Fibroblast of pulmonary artery (primary cell): ENCODE results near the gene HEMK1.
A peak's percentile ranks its signal among the peaks of the same experiment; 100 is the strongest.

Experiments
- DNase-seq: peaks from one replicate; pipeline ENCODE4 v3.0.0-alpha.2; 2010; ENCODE audit warnings: low read depth
- H3K4me3 ChIP-seq: replicated peaks from 2 replicates; pipeline ENCODE4 v1.5.1; 2011; ENCODE audit warnings: low read depth, mild to moderate bottlenecking, control low read depth, low read length, moderate library complexity
- TF ChIP-seq, protein P1 (sequence below): IDR thresholded peaks from 2 replicates; pipeline ENCODE4 v1.5.1; 2011; ENCODE audit warnings: mild to moderate bottlenecking, control low read depth, low read length, inconsistent platforms; ENCODE audit errors: missing control alignments

Gene HEMK1

DNA sequence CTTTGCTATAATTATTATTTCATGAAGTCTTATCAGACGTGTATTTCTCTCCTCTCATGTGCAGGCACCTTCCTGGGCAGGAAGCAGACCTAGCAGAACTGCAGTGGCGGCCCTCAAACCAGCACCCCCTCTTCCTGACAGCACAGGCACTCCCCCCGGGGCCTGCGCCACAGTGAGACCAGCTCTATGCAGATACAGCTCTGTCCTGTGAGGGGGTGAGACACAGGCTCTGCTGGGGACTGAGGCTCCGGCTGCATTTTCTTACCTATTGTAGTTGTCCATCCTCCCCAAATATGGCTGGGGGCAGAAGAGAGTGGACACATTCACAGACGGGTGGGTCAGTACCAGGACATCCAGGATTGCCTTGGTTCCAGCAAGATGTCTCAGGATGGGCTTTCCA lies 37.3 kb downstream of the HEMK1 start:
- H3K4me3 ChIP-seq = no peak overlapping the region
- DNase-seq = no peak

DNA sequence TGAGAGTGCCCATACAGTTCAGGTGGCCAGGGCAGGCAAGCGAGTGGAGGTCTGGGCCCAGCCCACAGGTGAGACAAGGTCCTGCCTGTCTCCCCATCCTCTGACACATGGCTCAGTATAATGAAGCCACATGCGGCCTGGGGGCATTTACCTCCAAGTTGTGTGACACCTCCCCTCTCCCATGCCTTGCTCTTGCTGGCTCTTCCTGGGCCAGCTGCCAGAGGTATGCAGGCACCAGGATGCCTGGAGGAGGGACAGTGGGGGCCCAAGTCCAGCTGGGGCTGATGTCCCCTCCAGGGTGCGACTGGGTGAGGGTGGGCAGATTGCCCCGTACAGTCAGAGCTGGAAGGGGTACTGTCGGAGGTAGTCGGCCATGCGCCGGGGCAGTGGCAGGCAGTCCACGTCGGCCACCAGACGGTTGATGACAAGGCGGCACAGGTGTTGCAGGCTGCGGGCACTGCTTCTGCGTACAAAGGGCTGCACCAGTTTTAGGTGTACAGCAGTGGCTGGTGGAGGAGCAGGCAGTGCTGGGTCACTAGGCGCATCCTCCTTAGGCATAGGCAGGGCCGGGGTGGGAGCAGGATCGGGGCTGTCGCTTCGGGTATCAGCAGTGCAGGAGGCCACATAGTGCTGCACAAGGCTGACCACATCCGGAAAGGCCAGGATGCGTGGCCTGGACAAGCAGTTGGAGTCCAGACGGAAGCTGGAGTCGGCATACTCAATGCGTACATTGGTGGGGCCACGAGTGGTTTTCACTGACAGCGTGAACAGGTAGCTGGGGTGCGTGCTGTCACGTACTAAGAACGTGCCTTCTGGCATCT lies 38.2 kb downstream of the HEMK1 start:
- TF ChIP-seq, protein P1, sequence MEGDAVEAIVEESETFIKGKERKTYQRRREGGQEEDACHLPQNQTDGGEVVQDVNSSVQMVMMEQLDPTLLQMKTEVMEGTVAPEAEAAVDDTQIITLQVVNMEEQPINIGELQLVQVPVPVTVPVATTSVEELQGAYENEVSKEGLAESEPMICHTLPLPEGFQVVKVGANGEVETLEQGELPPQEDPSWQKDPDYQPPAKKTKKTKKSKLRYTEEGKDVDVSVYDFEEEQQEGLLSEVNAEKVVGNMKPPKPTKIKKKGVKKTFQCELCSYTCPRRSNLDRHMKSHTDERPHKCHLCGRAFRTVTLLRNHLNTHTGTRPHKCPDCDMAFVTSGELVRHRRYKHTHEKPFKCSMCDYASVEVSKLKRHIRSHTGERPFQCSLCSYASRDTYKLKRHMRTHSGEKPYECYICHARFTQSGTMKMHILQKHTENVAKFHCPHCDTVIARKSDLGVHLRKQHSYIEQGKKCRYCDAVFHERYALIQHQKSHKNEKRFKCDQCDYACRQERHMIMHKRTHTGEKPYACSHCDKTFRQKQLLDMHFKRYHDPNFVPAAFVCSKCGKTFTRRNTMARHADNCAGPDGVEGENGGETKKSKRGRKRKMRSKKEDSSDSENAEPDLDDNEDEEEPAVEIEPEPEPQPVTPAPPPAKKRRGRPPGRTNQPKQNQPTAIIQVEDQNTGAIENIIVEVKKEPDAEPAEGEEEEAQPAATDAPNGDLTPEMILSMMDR = no peak
- no peak overlapping the region for H3K4me3 ChIP-seq
- no peak for DNase-seq

More for the DNA sequence above, 37.3 kb downstream of the HEMK1 start:
- TF ChIP-seq, protein P1 = no peak

DNA sequence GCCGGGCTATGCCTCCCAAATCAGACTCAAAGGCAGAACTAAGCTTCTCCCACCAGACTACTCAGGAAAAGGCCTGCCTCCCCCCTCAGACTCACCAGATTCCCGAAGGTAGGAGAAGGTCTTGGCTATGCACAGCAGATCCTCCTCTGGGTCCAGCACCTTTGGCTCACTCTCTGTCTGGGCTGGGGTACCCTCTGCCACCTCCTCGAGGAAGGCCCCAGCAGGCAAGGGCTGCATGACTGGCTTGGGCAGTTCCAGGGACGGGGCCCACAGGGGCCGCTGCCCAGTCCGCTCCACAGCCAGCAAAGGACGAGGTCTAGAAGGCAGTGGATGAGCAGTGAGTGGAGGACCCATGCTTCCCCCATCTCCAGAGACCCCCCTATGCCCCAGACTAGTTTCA lies 39.0 kb downstream of the HEMK1 start:
- TF ChIP-seq, protein P1 = no peak
- DNase-seq = no peak
- no peak overlapping the region for H3K4me3 ChIP-seq

DNA sequence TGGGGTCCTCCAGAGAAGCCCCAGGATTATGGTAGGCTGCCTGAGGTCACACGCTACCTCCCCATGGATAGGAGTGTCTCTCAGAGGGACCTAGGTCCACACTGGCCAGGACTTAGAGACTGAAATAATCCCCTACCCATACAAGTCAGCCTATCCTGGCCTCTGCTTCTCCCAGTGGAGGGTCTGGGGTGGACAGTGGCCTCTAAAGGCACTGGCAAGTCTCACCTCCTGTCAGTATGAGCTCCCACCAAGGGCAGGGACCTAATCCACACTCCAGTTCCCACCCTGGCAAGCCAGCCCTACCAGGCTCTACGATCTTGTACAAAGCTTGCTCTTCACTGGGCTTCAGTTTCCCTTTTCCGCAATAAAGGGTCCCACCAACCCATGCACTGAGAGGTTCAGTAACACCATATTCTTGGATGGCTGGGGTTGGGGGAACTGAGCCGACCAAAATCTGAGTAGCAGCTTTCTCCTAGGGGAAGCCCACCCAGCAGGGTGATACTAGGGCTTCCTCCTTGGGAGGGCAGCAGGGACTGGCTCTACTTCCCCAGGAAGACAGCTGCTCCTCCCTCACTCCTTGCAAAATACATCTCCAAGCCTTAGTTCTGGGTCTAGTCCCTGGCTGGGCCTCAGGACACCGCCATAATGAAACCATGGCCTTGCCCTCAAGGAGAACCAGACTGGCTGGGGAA lies 39.9 kb downstream of the HEMK1 start:
- no peak for DNase-seq
- TF ChIP-seq, protein P1 = no peak
- no peak overlapping the region for H3K4me3 ChIP-seq

DNA sequence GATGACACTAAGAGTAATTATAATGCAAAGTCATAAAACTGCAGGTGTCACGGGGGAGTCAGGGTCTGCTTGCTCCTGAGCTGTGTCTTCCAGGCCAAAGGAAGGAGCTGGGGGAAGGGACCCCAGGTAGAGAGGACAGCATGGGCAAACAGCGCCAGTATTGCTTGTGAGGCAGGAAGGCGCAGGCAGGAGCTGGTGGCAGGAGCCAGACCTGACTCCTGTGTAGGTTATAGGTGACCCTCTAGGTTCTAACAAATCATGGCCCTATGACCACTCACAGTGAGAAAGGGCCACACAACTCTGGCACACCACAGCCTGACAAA lies 40.4 kb downstream of the HEMK1 start:
- TF ChIP-seq, protein P1 = no peak
- DNase-seq = no peak
- no peak overlapping the region for H3K4me3 ChIP-seq

DNA sequence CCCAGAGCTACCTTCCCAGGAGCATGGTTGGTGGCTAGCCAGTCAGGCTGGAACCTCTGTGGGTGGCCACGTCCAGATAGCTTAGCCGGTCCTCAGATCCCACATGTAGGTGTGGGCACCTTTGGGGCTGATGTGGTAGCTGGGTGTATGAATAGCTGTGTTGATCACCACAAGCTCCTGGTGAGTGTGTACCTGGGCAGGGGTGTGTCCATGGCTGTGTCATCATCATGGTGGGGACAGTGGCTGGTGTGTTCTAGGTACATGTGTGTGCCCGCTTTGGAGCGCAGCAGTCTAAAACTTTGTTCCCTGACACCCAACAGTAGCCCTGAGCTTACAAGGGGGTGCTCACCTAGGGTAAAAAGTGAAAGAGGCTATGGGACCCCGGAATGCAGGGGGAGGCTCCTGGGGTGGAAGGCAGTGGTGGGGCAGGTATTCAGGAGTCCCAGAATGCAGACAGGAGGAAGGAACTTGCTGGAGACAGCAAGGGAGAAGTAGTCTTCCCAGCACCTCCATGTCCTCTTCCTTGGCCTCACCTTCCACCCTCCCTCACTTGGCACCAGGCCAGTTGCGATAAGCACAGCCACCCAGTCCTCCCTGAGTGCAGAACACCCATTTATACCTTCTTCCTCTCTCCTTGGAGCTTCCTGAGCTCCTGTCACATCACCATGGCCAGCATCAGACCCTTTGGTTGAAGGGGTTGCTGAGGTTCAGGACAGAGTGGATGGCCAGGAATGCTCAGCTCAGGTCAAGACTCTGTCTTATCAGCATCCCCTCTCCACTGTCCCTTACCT lies 41.1 kb downstream of the HEMK1 start:
- TF ChIP-seq, protein P1 = no peak
- H3K4me3 ChIP-seq = peak overlapping the region; percentile 68
- DNase-seq = no peak
